ENCODE measurements around the gene LRRK1. TPM values are rescaled to one million over a fixed set of nuclear protein-coding genes. Genes with fewer than 3 reads are reported as not detected.

Gene LRRK1
- total and polyA plus RNA-seq, 2 experiments from 2014 or later, result 2.6 to 4.5 TPM

DNA sequence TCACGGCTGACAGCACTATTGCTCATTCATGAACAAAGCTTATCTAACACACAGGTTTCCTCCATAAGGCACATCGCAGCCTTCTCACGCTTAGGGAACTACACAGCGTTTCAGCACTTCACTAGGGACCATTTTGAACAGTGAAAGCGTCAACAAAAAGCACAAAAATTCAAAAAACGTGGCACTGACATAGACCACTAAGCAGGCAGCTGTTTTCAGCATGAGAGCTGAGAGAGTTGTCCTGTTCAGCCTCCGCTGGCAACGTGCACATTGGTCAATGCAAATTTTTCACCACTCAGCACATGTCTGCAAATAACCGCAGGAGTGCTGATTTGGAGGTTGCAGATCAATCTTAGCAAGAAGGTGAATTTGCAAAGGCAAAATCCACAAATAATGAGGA is 109.2 kb downstream of the LRRK1 start:
- Histone ChIP-seq H3K4me3 (no peak overlapping the region), H2AFZ (peak overlapping the region; percentile 38; the same call in 1 of the 2 replicates), H3K27ac (ENCODE audit: low read depth) (no peak overlapping the region), H3K36me3 (ENCODE audit: insufficient read depth) (no peaks in the 10 kb centered on the region), H4K20me1 (replicated peaks; ENCODE audit: insufficient read depth) (no peaks in the 10 kb centered on the region), H3K9me2 (ENCODE audit: insufficient read depth) (no peaks in the 10 kb centered on the region), H3K4me2 (no peak overlapping the region), H3F3A (replicated peaks; ENCODE audit: low read depth) (no peaks in the 10 kb centered on the region), H3K27me3 (ENCODE audit: insufficient read depth) (no peaks in the 10 kb centered on the region), H3K4me1 (ENCODE audit: insufficient read depth) (no peaks in the 10 kb centered on the region), H3K79me2 (replicated peaks; ENCODE audit: insufficient read depth) (no peaks in the 10 kb centered on the region)
- Mint-ChIP-seq H3K9me3 (no peaks in the 10 kb centered on the region), H3K36me3 (ENCODE audit: low read depth) (no peaks in the 10 kb centered on the region), H3K4me1 (peaks cover 4% of the 10 kb centered on the region; the same call in 1 of the 3 replicates), H3K27me3 (ENCODE audit: insufficient read depth, low read depth, poor library complexity) (peaks cover 10% of the 10 kb centered on the region), H3K27ac (no peak overlapping the region), H3K4me3 (no peak overlapping the region)
- DNase-seq (ENCODE audit: low spot score) (no peak), ATAC-seq (no peak)
- TF ChIP-seq JUNB (IDR thresholded peaks at IDR 0.05; ENCODE audit: unreplicated experiment), result no peak
- no peak for TF ChIP-seq NANOG (IDR thresholded peaks at IDR 0.05; ENCODE audit: borderline replicate concordance)
- TF ChIP-seq POLR2AphosphoS5 (IDR thresholded peaks at IDR 0.05; ENCODE audit: low read depth), result no peak
- TF ChIP-seq ZNF331 (CRISPR knock-in tag; IDR thresholded peaks at IDR 0.05; ENCODE audit: low read depth), result no peak

DNA sequence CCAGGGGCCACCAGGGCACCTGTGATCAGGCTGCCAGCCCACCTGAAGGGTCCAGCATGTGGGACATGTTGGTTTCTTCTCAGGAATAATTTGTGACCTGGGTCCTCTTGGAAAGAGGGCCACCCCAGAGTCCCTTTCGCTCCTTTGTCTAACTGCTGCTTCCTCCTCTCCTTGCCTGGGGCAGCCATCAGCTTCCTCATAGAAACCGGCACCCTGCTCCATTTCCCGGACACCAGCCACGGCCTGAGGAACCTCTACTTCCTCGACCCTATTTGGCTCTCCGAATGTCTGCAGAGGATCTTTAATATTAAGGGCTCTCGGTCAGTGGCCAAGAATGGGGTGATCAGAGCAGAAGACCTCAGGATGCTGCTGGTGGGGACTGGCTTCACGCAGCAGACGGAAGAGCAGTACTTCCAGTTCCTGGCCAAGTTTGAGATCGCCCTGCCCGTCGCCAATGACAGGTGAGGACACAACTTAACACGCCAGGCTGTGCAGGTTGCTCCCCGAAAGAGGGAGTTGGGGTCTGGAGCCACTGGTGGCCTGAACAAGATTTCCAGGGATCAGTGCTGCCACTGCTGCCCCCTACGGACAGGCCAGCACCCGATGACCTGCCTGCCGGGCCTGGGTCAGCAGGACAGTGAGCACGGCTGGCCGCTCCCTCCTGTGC is 109.7 kb downstream of the LRRK1 start:
- no peak overlapping the region for H3K4me3 ChIP-seq
- H3F3A ChIP-seq (replicated peaks; ENCODE audit: low read depth), result no peaks in the 10 kb centered on the region
- H3K27ac Mint-ChIP-seq, result no peak overlapping the region
- ATAC-seq (no peak; the same call in 1 of the 3 replicates), DNase-seq (ENCODE audit: low spot score) (no peak)
- H3K36me3 ChIP-seq (ENCODE audit: insufficient read depth), result no peaks in the 10 kb centered on the region
- no peak overlapping the region for H2AFZ ChIP-seq
- H3K9me2 ChIP-seq (ENCODE audit: insufficient read depth), result no peaks in the 10 kb centered on the region
- no peaks in the 10 kb centered on the region for H3K4me1 ChIP-seq (ENCODE audit: insufficient read depth)
- no peaks in the 10 kb centered on the region for H3K79me2 ChIP-seq (replicated peaks; ENCODE audit: insufficient read depth)
- no peaks in the 10 kb centered on the region for H3K36me3 Mint-ChIP-seq (ENCODE audit: low read depth)
- peaks cover 4% of the 10 kb centered on the region; the same call in 1 of the 3 replicates for H3K4me1 Mint-ChIP-seq
- no peaks in the 10 kb centered on the region for H3K9me3 Mint-ChIP-seq
- no peak overlapping the region for H3K4me2 ChIP-seq
- no peak overlapping the region for H3K4me3 Mint-ChIP-seq
- H3K27me3 Mint-ChIP-seq (ENCODE audit: insufficient read depth, low read depth, poor library complexity), result peaks cover 10% of the 10 kb centered on the region
- no peak overlapping the region for H3K27ac ChIP-seq (ENCODE audit: low read depth)
- no peaks in the 10 kb centered on the region for H3K27me3 ChIP-seq (ENCODE audit: insufficient read depth)
- no peaks in the 10 kb centered on the region for H4K20me1 ChIP-seq (replicated peaks; ENCODE audit: insufficient read depth)
- TF ChIP-seq NANOG (IDR thresholded peaks at IDR 0.05; ENCODE audit: borderline replicate concordance), result no peak
- TF ChIP-seq ZNF114 (CRISPR knock-in tag; IDR thresholded peaks at IDR 0.05), result no peak
- TF ChIP-seq, protein P1, sequence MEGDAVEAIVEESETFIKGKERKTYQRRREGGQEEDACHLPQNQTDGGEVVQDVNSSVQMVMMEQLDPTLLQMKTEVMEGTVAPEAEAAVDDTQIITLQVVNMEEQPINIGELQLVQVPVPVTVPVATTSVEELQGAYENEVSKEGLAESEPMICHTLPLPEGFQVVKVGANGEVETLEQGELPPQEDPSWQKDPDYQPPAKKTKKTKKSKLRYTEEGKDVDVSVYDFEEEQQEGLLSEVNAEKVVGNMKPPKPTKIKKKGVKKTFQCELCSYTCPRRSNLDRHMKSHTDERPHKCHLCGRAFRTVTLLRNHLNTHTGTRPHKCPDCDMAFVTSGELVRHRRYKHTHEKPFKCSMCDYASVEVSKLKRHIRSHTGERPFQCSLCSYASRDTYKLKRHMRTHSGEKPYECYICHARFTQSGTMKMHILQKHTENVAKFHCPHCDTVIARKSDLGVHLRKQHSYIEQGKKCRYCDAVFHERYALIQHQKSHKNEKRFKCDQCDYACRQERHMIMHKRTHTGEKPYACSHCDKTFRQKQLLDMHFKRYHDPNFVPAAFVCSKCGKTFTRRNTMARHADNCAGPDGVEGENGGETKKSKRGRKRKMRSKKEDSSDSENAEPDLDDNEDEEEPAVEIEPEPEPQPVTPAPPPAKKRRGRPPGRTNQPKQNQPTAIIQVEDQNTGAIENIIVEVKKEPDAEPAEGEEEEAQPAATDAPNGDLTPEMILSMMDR (conservative IDR thresholded peaks at IDR 0.05; ENCODE audit: low read depth in 2 of 2), result peak; percentile 19 to 58; a peak in 2 of 4 replicates
- no peak for TF ChIP-seq ZNF331 (CRISPR knock-in tag; IDR thresholded peaks at IDR 0.05; ENCODE audit: low read depth)

DNA sequence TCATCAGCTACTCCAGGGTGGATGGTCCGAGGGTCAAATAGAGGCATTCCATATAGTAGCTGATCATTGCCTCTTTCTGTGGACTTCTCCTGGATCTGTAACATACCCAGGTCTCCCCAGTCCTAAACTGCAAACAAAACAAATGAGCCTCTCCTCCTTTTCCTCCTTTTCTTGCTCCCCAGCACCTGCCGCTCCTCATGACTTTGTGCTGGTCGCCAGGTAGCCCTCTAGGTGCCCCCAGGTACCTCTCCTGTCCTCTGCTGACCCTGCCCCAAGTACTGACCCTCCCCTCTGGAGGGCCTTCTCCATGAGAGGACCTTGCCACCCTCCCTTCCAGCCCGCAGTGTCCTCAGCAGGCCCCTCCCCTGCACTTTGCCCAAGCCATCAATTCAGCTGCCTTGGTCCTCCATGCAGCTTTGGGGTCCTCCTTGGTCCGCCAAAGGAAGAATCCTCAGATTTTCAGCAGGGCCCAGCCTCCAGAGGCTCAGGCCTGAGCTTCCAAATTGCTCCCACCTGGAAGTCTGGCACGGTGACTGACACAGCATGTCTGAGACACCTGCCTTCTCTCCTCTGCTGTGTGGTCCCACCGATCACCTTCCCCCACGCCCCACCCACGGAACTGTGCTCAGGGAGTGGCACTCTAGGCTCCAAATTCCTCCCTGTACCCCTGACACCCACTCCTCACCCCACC is 111.0 kb downstream of the LRRK1 start:
- Mint-ChIP-seq H3K27me3 (ENCODE audit: insufficient read depth, low read depth, poor library complexity) (peaks cover 8% of the 10 kb centered on the region), H3K27ac (no peak overlapping the region), H3K9me3 (peaks cover 9% of the 10 kb centered on the region; the same call in 1 of the 3 replicates), H3K36me3 (ENCODE audit: low read depth) (no peaks in the 10 kb centered on the region), H3K4me1 (peaks cover 4% of the 10 kb centered on the region; the same call in 1 of the 3 replicates), H3K4me3 (no peak overlapping the region)
- no peaks in the 10 kb centered on the region for H3K27me3 ChIP-seq (ENCODE audit: insufficient read depth)
- H2AFZ ChIP-seq, result no peak overlapping the region
- H3K27ac ChIP-seq (ENCODE audit: low read depth), result no peak overlapping the region
- no peaks in the 10 kb centered on the region for H3K79me2 ChIP-seq (replicated peaks; ENCODE audit: insufficient read depth)
- no peaks in the 10 kb centered on the region for H3K4me1 ChIP-seq (ENCODE audit: insufficient read depth)
- no peaks in the 10 kb centered on the region for H3K9me2 ChIP-seq (ENCODE audit: insufficient read depth)
- ATAC-seq (no peak), DNase-seq (ENCODE audit: low spot score) (no peak)
- no peaks in the 10 kb centered on the region for H3F3A ChIP-seq (replicated peaks; ENCODE audit: low read depth)
- H3K4me2 ChIP-seq, result no peak overlapping the region
- H3K4me3 ChIP-seq, result no peak overlapping the region
- H4K20me1 ChIP-seq (replicated peaks; ENCODE audit: insufficient read depth), result no peaks in the 10 kb centered on the region
- H3K36me3 ChIP-seq (ENCODE audit: insufficient read depth), result no peaks in the 10 kb centered on the region
- TF ChIP-seq ZNF114 (CRISPR knock-in tag; IDR thresholded peaks at IDR 0.05), result no peak
- TF ChIP-seq, protein P2, sequence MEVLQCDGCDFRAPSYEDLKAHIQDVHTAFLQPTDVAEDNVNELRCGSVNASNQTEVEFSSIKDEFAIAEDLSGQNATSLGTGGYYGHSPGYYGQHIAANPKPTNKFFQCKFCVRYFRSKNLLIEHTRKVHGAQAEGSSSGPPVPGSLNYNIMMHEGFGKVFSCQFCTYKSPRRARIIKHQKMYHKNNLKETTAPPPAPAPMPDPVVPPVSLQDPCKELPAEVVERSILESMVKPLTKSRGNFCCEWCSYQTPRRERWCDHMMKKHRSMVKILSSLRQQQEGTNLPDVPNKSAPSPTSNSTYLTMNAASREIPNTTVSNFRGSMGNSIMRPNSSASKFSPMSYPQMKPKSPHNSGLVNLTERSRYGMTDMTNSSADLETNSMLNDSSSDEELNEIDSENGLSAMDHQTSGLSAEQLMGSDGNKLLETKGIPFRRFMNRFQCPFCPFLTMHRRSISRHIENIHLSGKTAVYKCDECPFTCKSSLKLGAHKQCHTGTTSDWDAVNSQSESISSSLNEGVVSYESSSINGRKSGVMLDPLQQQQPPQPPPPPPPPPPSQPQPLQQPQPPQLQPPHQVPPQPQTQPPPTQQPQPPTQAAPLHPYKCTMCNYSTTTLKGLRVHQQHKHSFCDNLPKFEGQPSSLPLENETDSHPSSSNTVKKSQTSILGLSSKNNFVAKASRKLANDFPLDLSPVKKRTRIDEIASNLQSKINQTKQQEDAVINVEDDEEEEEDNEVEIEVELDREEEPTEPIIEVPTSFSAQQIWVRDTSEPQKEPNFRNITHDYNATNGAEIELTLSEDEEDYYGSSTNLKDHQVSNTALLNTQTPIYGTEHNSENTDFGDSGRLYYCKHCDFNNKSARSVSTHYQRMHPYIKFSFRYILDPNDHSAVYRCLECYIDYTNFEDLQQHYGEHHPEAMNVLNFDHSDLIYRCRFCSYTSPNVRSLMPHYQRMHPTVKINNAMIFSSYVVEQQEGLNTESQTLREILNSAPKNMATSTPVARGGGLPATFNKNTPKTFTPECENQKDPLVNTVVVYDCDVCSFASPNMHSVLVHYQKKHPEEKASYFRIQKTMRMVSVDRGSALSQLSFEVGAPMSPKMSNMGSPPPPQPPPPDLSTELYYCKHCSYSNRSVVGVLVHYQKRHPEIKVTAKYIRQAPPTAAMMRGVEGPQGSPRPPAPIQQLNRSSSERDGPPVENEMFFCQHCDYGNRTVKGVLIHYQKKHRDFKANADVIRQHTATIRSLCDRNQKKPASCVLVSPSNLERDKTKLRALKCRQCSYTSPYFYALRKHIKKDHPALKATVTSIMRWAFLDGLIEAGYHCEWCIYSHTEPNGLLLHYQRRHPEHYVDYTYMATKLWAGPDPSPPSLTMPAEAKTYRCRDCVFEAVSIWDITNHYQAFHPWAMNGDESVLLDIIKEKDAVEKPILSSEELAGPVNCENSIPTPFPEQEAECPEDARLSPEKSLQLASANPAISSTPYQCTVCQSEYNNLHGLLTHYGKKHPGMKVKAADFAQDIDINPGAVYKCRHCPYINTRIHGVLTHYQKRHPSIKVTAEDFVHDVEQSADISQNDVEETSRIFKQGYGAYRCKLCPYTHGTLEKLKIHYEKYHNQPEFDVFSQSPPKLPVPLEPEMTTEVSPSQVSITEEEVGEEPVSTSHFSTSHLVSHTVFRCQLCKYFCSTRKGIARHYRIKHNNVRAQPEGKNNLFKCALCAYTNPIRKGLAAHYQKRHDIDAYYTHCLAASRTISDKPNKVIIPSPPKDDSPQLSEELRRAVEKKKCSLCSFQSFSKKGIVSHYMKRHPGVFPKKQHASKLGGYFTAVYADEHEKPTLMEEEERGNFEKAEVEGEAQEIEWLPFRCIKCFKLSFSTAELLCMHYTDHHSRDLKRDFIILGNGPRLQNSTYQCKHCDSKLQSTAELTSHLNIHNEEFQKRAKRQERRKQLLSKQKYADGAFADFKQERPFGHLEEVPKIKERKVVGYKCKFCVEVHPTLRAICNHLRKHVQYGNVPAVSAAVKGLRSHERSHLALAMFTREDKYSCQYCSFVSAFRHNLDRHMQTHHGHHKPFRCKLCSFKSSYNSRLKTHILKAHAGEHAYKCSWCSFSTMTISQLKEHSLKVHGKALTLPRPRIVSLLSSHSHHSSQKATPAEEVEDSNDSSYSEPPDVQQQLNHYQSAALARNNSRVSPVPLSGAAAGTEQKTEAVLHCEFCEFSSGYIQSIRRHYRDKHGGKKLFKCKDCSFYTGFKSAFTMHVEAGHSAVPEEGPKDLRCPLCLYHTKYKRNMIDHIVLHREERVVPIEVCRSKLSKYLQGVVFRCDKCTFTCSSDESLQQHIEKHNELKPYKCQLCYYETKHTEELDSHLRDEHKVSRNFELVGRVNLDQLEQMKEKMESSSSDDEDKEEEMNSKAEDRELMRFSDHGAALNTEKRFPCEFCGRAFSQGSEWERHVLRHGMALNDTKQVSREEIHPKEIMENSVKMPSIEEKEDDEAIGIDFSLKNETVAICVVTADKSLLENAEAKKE (CRISPR knock-in tag; IDR thresholded peaks at IDR 0.05), result no peak
- TF ChIP-seq JUNB (IDR thresholded peaks at IDR 0.05; ENCODE audit: unreplicated experiment), result no peak

Measured in GM23338 (cell line).